A549 treated with GW870086 at 1 μM for 4 hours (cell line): ENCODE data around the gene PLEKHA4. TPM values are rescaled to one million over a fixed set of nuclear protein-coding genes. Genes with fewer than 3 reads are reported as not detected.

Source experiments
- total RNA-seq: library from RNA; stranded (reverse); fragments of 200-300 nt; extraction: Qiagen RNA extraction; gene quantifications from 5 replicates; pipeline ENCODE4 v1.2.3, GENCODE V29; 2022; ENCODE audit warnings: low read depth

Gene PLEKHA4, protein sequence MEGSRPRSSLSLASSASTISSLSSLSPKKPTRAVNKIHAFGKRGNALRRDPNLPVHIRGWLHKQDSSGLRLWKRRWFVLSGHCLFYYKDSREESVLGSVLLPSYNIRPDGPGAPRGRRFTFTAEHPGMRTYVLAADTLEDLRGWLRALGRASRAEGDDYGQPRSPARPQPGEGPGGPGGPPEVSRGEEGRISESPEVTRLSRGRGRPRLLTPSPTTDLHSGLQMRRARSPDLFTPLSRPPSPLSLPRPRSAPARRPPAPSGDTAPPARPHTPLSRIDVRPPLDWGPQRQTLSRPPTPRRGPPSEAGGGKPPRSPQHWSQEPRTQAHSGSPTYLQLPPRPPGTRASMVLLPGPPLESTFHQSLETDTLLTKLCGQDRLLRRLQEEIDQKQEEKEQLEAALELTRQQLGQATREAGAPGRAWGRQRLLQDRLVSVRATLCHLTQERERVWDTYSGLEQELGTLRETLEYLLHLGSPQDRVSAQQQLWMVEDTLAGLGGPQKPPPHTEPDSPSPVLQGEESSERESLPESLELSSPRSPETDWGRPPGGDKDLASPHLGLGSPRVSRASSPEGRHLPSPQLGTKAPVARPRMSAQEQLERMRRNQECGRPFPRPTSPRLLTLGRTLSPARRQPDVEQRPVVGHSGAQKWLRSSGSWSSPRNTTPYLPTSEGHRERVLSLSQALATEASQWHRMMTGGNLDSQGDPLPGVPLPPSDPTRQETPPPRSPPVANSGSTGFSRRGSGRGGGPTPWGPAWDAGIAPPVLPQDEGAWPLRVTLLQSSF
- total RNA-seq, result 1.1 to 2.2 TPM (median 1.5 TPM) in 5 replicates

DNA sequence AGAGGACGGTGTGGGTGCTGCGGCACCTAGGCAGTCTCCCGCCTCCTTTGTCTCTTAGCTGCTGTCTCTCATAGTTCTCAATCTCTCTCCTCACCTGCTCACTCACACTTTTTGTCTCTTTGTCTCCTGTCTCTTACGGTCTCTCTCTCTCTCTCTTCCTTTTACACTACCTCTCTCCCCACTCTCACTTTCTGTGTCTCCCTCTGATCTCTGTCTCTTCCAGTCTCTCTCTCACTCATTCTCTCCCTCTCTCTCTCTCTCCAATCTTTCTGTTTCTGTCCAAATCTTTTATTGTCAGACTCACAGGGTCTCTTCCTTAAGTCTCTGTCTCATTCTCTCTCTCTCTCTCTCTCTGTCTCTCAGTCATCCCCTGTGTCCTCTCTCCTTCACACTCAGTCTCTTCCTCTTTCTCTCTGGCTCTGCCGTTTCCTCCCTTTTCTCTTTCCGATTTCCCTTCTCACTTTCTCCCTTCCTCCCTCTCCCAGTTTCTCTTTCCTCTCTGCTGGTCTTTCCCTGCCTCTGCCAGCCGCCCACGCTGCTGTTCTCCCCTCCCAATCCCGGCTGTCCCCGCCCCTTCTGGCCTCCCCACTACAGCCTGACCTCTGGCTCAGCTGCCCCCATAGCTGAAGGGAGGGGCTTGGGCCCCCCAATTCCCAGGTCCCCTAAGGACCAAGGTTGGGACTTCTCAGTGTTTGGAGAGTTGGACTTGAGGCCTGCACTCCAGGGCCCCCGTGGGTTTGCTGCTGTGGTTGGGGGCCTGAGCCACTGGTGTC lies at the start of gene PLEKHA4:
Gene PLEKHA4, minus strand, starts transcription at position 504 of the 773 bp plus-strand sequence. CDS start 997 bp downstream, outside the sequence.

DNA sequence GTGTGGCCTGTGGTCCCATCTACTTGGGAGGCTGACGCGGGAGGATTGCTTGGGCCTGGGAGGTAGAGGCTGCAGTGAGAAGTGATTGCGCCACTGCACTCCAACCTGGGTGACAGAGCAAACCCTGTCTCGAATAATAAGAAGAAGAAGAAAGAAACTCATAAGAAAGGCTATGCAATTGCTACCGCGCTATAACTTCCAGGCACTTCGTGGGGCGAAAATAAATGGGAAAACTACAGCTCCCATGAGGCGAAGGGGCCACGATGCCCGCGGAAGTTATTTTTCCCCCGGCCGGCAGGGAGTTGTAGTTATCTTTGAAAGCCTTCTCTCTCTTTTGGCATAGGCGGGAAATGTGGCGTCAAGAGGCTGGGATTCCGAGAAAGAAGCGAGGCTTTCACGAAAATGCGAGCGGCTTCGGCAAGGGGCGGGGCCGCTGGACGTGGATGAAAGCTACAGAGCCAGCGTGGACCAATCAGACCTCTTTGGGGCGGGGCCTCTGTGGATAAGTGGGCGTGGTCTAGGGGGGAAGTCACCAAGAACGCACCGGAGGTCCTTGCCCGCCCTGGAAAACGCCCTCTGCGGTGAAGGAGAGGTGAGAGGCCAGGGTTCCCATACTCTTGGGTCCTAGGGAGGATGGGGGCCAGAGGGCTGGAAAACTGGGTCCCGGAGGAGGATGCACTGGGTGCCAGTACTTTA lies 31.5 kb upstream of the PLEKHA4 start, which contains the start of gene NUCB1:
Gene NUCB1, plus strand, starts transcription at position 532 of the 696 bp plus-strand sequence. CDS start 485 bp downstream, outside the sequence.

DNA sequence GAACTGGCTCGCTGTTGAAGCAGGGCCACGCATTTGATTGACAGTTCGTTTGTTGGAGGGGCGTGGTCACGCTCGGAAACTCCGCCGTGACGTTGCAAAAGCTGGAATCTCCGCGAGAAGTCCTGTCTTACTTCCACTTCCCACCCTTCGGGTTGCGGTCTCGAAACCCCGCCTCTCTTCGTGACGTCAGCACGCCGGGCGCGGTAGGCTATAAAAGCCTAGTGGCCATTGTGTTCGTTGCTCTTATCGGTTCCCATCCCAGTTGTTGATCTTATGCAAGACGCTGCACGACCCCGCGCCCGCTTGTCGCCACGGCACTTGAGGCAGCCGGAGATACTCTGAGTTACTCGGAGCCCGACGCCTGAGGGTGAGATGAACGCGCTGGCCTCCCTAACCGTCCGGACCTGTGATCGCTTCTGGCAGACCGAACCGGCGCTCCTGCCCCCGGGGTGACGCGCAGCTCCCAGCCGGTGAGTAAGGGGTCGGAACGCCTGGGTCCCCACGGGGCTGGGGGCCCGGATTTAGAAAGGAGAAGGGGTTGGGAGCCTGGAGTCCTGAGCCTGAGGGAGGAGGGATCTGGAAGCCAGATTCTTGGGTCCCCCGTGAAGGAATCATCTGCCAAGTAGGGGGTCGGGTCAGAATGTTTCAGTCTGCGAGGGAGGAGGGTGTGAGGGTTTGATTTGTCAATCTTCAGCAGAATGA lies 3.9 kb upstream of the PLEKHA4 start, which contains the start of gene PPP1R15A:
Gene PPP1R15A, plus strand, starts transcription at position 240 of the 702 bp plus-strand sequence. CDS start 813 bp downstream, outside the sequence.

DNA sequence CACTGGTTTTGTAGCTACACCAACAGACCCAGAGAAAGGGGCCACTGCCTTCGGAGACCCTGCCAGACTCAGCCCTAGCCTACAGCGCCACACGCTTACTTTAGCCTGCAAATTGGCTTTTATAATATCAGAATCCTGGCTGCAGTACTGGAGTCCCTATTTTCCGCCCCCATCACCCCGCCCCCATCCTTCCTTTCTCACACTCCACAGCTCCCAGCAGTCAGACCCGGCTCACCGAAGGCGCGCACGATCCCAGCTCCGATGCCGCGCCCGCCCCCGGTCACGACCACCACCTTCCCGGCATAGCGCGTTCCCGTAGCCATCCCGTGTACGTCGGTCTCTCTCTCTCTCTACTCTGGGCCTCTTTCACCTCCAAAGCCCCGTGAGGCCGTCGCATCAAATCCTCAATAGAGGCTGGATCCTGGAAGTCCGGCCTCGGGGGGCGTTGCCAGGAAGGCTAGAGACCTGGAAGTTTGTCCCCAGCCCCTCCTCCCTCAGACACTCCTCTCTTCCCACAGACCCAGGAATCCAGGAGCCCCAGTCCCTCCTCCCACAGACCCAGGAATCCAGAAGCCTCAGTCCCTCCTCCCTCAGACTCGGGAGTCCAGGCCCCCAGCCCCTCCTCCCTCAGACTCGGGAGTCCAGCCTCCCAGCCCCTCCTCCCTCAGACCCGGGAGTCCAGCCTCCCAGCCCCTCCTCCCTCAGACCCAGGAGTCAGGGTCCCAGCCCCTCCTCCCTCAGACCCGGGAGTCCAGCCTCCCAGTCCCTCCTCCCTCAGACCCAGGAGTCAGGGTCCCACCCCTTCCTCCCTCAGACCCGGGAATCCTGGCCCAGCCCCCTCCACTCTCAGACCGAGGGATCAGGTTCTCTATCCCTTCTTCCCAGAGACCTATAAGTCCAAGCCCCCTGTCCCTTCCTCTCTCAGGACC lies 32.1 kb downstream of the PLEKHA4 start, which contains the start of gene HSD17B14:
Gene HSD17B14, minus strand, starts transcription at position 403 of the 929 bp plus-strand sequence. Its CDS starts 80 bp downstream, at position 323.

Other genes starting within 250 kb of the PLEKHA4 start
- 3,056 to 3,829 TPM (median 3,206 TPM) in 5 replicates for gene RPL18, start 249.4 kb downstream of the PLEKHA4 start, total RNA-seq
- 12.0 to 16.9 TPM (median 13.6 TPM) in 5 replicates for gene SPHK2, start 249.1 kb downstream of the PLEKHA4 start, total RNA-seq
- gene DBP, start 231.2 kb downstream of the PLEKHA4 start, total RNA-seq, result 1.1 to 2.5 TPM (median 2.0 TPM) in 5 replicates
- gene CA11, start 222.4 kb downstream of the PLEKHA4 start, total RNA-seq, result 8.9 to 12.7 TPM (median 11.1 TPM) in 5 replicates
- gene NTN5, start 195.6 kb downstream of the PLEKHA4 start, total RNA-seq, result 0.08 to 0.29 TPM (median 0.17 TPM) in 5 replicates
- not detected in 5 replicates for gene FUT2, start 172.6 kb downstream of the PLEKHA4 start, total RNA-seq
- 0.30 to 0.50 TPM (median 0.41 TPM) in 5 replicates for gene MAMSTR, start 148.9 kb downstream of the PLEKHA4 start, total RNA-seq
- gene RASIP1, start 128.0 kb downstream of the PLEKHA4 start, total RNA-seq, result 0.51 to 0.67 TPM (median 0.56 TPM) in 5 replicates
- gene IZUMO1, start 121.7 kb downstream of the PLEKHA4 start, total RNA-seq, result not detected in 5 replicates
- 0.03 to 0.10 TPM (median 0.08 TPM) in 5 replicates for gene FUT1, start 116.0 kb downstream of the PLEKHA4 start, total RNA-seq
- gene FGF21, start 113.1 kb downstream of the PLEKHA4 start, total RNA-seq, result not detected in 5 replicates
- 50.8 to 62.8 TPM (median 58.1 TPM) in 5 replicates for gene BCAT2, start 57.6 kb downstream of the PLEKHA4 start, total RNA-seq
- gene HSD17B14, start 32.1 kb downstream of the PLEKHA4 start, total RNA-seq, result 12.3 to 16.2 TPM (median 13.0 TPM) in 5 replicates
- gene PPP1R15A, start 3.8 kb upstream of the PLEKHA4 start, total RNA-seq, result 84.1 to 116 TPM (median 94.2 TPM) in 5 replicates
- gene TULP2, start 30.1 kb upstream of the PLEKHA4 start, total RNA-seq, result not detected in 5 replicates
- gene NUCB1, start 31.7 kb upstream of the PLEKHA4 start, total RNA-seq, result 193 to 220 TPM (median 200 TPM) in 5 replicates
- 1.2 to 2.7 TPM (median 1.7 TPM) in 5 replicates for gene DHDH, start 65.1 kb upstream of the PLEKHA4 start, total RNA-seq
- gene BAX, start 86.3 kb upstream of the PLEKHA4 start, total RNA-seq, result 267 to 409 TPM (median 344 TPM) in 5 replicates
- 16,193 to 24,145 TPM (median 18,864 TPM) in 5 replicates for gene FTL, start 96.7 kb upstream of the PLEKHA4 start, total RNA-seq
- 16.8 to 21.1 TPM (median 19.5 TPM) in 5 replicates for gene GYS1, start 124.7 kb upstream of the PLEKHA4 start, total RNA-seq
- gene RUVBL2, start 125.3 kb upstream of the PLEKHA4 start, total RNA-seq, result 214 to 245 TPM (median 232 TPM) in 5 replicates
- not detected in 5 replicates for gene LHB, start 148.5 kb upstream of the PLEKHA4 start, total RNA-seq
- 0.38 TPM in 1 of 5 replicates, not detected in the others for gene CGB3, start 155.7 kb upstream of the PLEKHA4 start, total RNA-seq
- 0.26 to 0.34 TPM (median 0.26 TPM) in 3 of 5 replicates, not detected in the others for gene CGB2, start 163.3 kb upstream of the PLEKHA4 start, total RNA-seq
- 0.21 TPM in 1 of 5 replicates, not detected in the others for gene CGB1, start 168.3 kb upstream of the PLEKHA4 start, total RNA-seq
- gene CGB5, start 175.2 kb upstream of the PLEKHA4 start, total RNA-seq, result 0.59 to 2.7 TPM (median 1.2 TPM) in 5 replicates
- gene CGB8, start 180.5 kb upstream of the PLEKHA4 start, total RNA-seq, result 1.9 to 3.4 TPM (median 2.0 TPM) in 5 replicates
- 0.21 to 0.97 TPM (median 0.55 TPM) in 4 of 5 replicates, not detected in the other for gene CGB7, start 189.1 kb upstream of the PLEKHA4 start, total RNA-seq
- 0.42 to 0.61 TPM (median 0.54 TPM) in 5 replicates for gene NTF4, start 196.2 kb upstream of the PLEKHA4 start, total RNA-seq
- gene KCNA7, start 204.1 kb upstream of the PLEKHA4 start, total RNA-seq, result not detected in 5 replicates
- 302 to 324 TPM (median 319 TPM) in 5 replicates for gene SNRNP70, start 216.8 kb upstream of the PLEKHA4 start, total RNA-seq
- 5.7 to 7.1 TPM (median 6.7 TPM) in 5 replicates for gene LIN7B, start 245.8 kb upstream of the PLEKHA4 start, total RNA-seq